GM12878 (cell line): Measurements from ENCODE around the gene PDE6B.

Experiments used
- CHD1 ChIP-seq: IDR thresholded peaks from 2 replicates; pipeline ENCODE4 v1.6.1; 2012; ENCODE audit warnings: low read depth, low read length, improper control_type of control experiment
- CHD2 ChIP-seq: IDR thresholded peaks from 2 replicates; pipeline ENCODE4 v1.6.1; 2011; ENCODE audit warnings: low read depth, low read length, improper control_type of control experiment, borderline replicate concordance
- CHD4 ChIP-seq: fragments of 200-600 bp; sonication (generic); IDR thresholded peaks from 2 replicates; pipeline ENCODE4 v1.6.1; 2016; ENCODE audit warnings: mild to moderate bottlenecking
- CTCF ChIP-seq, 3 experiments: IDR thresholded peaks in 2 of 3; conservative IDR thresholded peaks in 1 of 3; 2 replicates each; pipeline ENCODE4 v1.5.1; 2011; ENCODE audit warnings: low read depth in 3 of 3, low read length in 3 of 3, mild to moderate bottlenecking in 3 of 3, control low read depth in 2 of 3, moderate library complexity in 2 of 3, inconsistent platforms in 1 of 3, mixed read lengths in 1 of 3; ENCODE audit not compliant: control insufficient read depth in 2 of 3, insufficient read depth in 1 of 3; ENCODE audit errors: extremely low read depth in 1 of 3
- FOS ChIP-seq: IDR thresholded peaks from 3 replicates; pipeline ENCODE4 v1.6.1; 2011; ENCODE audit warnings: borderline replicate concordance; ENCODE audit not compliant: insufficient read length; ENCODE audit errors: extremely low read depth
- FOXK2 ChIP-seq: fragments of 450-650 bp; IDR thresholded peaks from 2 replicates; pipeline ENCODE4 v1.6.1; 2017; ENCODE audit warnings: mild to moderate bottlenecking, moderate library complexity
- IKZF1 ChIP-seq: fragments of 450-650 bp; conservative IDR thresholded peaks from 2 replicates; pipeline ENCODE4 v1.6.1; 2017; ENCODE audit warnings: antibody characterized with exemption, mild to moderate bottlenecking
- MEF2A ChIP-seq: IDR thresholded peaks from 2 replicates; pipeline ENCODE4 v1.6.1; 2011; ENCODE audit warnings: low read depth, mild to moderate bottlenecking, low read length, moderate library complexity; ENCODE audit not compliant: insufficient read depth
- POLR2A ChIP-seq: IDR thresholded peaks from 2 replicates; pipeline ENCODE4 v1.6.1; 2011; ENCODE audit warnings: low read depth, mild to moderate bottlenecking, low read length
- SREBF1 ChIP-seq: IDR thresholded peaks from 2 replicates; pipeline ENCODE4 v1.6.1; 2012; ENCODE audit warnings: mild to moderate bottlenecking, low read length
- USF2 ChIP-seq: IDR thresholded peaks from 2 replicates; pipeline ENCODE4 v1.6.1; 2011; ENCODE audit warnings: low read depth, low read length, improper control_type of control experiment, borderline replicate concordance
- TF ChIP-seq, protein P1 (sequence below): IDR thresholded peaks from 2 replicates; pipeline ENCODE4 v1.6.1; 2012; ENCODE audit warnings: mild to moderate bottlenecking, low read depth, low read length

GRCh38 chr4:650951-651883 lies 25.8 kb downstream of the PDE6B start:
- no peak for TF ChIP-seq CHD4
- no peak for TF ChIP-seq CTCF (IDR thresholded peaks at IDR 0.05 in 2 of 3, conservative IDR thresholded peaks at IDR 0.05 in 1 of 3; ENCODE audit: control insufficient read depth in 2 of 3, extremely low read depth in 1 of 3, insufficient read depth in 1 of 3, low read depth in 3 of 3, low read length in 3 of 3)
- no peak for TF ChIP-seq FOXK2
- TF ChIP-seq USF2 = no peak
- TF ChIP-seq CHD2 = no peak
- TF ChIP-seq CHD1 = no peak
- no peak for TF ChIP-seq FOS
- TF ChIP-seq MEF2A = no peak
- TF ChIP-seq IKZF1 = no peak
- TF ChIP-seq, protein P1, sequence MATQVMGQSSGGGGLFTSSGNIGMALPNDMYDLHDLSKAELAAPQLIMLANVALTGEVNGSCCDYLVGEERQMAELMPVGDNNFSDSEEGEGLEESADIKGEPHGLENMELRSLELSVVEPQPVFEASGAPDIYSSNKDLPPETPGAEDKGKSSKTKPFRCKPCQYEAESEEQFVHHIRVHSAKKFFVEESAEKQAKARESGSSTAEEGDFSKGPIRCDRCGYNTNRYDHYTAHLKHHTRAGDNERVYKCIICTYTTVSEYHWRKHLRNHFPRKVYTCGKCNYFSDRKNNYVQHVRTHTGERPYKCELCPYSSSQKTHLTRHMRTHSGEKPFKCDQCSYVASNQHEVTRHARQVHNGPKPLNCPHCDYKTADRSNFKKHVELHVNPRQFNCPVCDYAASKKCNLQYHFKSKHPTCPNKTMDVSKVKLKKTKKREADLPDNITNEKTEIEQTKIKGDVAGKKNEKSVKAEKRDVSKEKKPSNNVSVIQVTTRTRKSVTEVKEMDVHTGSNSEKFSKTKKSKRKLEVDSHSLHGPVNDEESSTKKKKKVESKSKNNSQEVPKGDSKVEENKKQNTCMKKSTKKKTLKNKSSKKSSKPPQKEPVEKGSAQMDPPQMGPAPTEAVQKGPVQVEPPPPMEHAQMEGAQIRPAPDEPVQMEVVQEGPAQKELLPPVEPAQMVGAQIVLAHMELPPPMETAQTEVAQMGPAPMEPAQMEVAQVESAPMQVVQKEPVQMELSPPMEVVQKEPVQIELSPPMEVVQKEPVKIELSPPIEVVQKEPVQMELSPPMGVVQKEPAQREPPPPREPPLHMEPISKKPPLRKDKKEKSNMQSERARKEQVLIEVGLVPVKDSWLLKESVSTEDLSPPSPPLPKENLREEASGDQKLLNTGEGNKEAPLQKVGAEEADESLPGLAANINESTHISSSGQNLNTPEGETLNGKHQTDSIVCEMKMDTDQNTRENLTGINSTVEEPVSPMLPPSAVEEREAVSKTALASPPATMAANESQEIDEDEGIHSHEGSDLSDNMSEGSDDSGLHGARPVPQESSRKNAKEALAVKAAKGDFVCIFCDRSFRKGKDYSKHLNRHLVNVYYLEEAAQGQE = no peak
- TF ChIP-seq SREBF1 = no peak
- no peak for TF ChIP-seq POLR2A
